ENCODE data around the gene WNT6. TPM values are rescaled to one million over a fixed set of nuclear protein-coding genes. Genes with fewer than 3 reads are reported as not detected.

Gene WNT6
- total and polyA plus RNA-seq, 12 donors = 0.15 to 3.0 (median 0.75) TPM

DNA sequence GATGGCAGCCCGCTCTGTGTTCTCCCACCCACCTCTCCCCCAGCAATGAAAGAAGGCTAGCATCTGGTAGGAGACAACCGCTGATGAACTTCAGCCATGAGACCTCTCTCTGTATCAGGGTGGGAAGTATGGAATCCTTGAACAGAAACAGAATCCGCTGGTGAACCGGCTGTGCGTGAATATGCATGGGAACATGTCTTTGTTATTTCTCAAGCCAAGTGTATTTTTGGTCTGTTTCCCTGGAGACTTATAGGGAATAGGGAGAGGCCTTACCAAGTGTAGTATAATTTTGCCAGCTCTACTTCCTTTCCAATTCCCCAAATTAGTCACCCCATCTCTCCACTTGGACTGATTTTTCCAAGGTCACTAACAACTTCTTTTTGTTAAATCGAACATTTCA lies 51.1 kb downstream of the WNT6 start:
- H3K4me3 ChIP-seq = no peak overlapping the region
- WGBS, 2 donors = 83% methylated on average over 6 of the region's 6 CpGs
- no peaks in the 10 kb centered on the region for H3K36me3 ChIP-seq
- TF ChIP-seq, protein P1, sequence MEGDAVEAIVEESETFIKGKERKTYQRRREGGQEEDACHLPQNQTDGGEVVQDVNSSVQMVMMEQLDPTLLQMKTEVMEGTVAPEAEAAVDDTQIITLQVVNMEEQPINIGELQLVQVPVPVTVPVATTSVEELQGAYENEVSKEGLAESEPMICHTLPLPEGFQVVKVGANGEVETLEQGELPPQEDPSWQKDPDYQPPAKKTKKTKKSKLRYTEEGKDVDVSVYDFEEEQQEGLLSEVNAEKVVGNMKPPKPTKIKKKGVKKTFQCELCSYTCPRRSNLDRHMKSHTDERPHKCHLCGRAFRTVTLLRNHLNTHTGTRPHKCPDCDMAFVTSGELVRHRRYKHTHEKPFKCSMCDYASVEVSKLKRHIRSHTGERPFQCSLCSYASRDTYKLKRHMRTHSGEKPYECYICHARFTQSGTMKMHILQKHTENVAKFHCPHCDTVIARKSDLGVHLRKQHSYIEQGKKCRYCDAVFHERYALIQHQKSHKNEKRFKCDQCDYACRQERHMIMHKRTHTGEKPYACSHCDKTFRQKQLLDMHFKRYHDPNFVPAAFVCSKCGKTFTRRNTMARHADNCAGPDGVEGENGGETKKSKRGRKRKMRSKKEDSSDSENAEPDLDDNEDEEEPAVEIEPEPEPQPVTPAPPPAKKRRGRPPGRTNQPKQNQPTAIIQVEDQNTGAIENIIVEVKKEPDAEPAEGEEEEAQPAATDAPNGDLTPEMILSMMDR (IDR thresholded peaks at IDR 0.05) = no peak
- no peak for ATAC-seq
- H3K4me1 ChIP-seq = peaks cover 0 to 15% (median 13%) of the 10 kb centered on the region in 9 donors
- intact Hi-C loops (cut with DNase I) = no loop called here
- H3K27ac ChIP-seq = no peak overlapping the region
- no peak for DNase-seq
- H3K27me3 ChIP-seq = peaks cover 0 to 40% (median 16%) of the 10 kb centered on the region in 7 donors
- no peaks in the 10 kb centered on the region for H3K9me3 ChIP-seq

DNA sequence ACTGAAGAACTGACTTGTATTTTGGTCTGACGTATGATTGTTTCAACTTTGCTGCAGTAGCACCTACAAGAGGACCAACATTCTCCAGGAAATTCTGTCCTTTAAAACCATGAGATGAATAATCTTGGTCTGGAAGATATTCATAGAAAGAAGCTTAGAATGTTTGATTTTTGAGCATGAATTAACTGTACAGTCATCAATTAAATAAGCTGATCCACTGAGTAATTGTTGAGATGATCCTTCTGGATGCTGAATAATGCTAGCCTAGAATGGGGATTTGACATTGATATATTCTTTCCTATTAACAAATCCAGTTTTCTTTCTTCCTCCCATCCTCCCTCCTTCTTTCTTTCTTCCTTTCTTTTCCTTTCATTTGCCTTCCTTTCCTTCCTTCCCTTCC lies 60.9 kb downstream of the WNT6 start:
- WGBS, 2 donors = 84 to 88% methylated on average over 1 of the region's 1 CpG
- peaks cover 0 to 89% (median 62%) of the 10 kb centered on the region in 7 donors for H3K27me3 ChIP-seq
- ATAC-seq = no peak

More for the DNA sequence above, 60.9 kb downstream of the WNT6 start:
- Histone ChIP-seq H3K27ac (no peak overlapping the region), H3K9me3 (peaks cover 0 to 14% (median 0%) of the 10 kb centered on the region in 11 donors), H3K36me3 (no peaks in the 10 kb centered on the region), H3K4me1 (no peaks in the 10 kb centered on the region), H3K4me3 (no peak overlapping the region)
- DNase-seq = no peak
- TF ChIP-seq, protein P1 (IDR thresholded peaks at IDR 0.05) = no peak
- intact Hi-C loops (cut with DNase I) = no loop called here

Small RNA genes within 50 kb of the gene (microRNA-seq; reads per million reads assigned to microRNA genes)
- 0 reads per million in 2 donors for gene MIR9500

Other genes with a start within 250 kb of the WNT6 start
- gene ZNF142, start 200.2 kb upstream of the WNT6 start, total RNA-seq = 10 to 100 TPM; 17.9 to 29.5 (median 22.9) TPM
- 10 to 100 TPM in 1 of 2 donors, 1 to 10 TPM in 1; 4.4 to 10.2 TPM for gene ZNF142, start 200.2 kb upstream of the WNT6 start, polyA plus RNA-seq
- gene BCS1L, start 200.1 kb upstream of the WNT6 start, total RNA-seq = 10 to 100 TPM; 34.8 to 53.8 (median 44.6) TPM
- 10 to 100 TPM; 52.8 to 84.2 TPM for gene BCS1L, start 200.1 kb upstream of the WNT6 start, polyA plus RNA-seq
- 10 to 100 TPM; 13.5 to 20.3 (median 16.3) TPM for gene RNF25, start 187.8 kb upstream of the WNT6 start, total RNA-seq
- gene RNF25, start 187.8 kb upstream of the WNT6 start, polyA plus RNA-seq = 10 to 100 TPM; 18.1 to 25.4 TPM
- 10 to 100 TPM in 1 of 10 donors, 1 to 10 TPM in 9; 4.2 to 16.0 (median 6.5) TPM for gene STK36, start 187.7 kb upstream of the WNT6 start, total RNA-seq
- gene STK36, start 187.7 kb upstream of the WNT6 start, polyA plus RNA-seq = 10 to 100 TPM in 1 of 2 donors, 1 to 10 TPM in 1; 7.5 to 18.8 TPM
- 1 to 10 TPM; 4.3 to 8.2 (median 6.4) TPM for gene TTLL4, start 149.0 kb upstream of the WNT6 start, total RNA-seq
- gene TTLL4, start 149.0 kb upstream of the WNT6 start, polyA plus RNA-seq = 10 to 100 TPM in 1 of 2 donors, 1 to 10 TPM in 1; 7.3 to 10.3 TPM
- gene CYP27A1, start 77.7 kb upstream of the WNT6 start, total RNA-seq = 10 to 100 TPM in 2 of 10 donors, 1 to 10 TPM in 8; 3.7 to 12.8 (median 7.1) TPM
- 1 to 10 TPM; 8.9 to 9.1 TPM for gene CYP27A1, start 77.7 kb upstream of the WNT6 start, polyA plus RNA-seq
- under 1 TPM in 3 of 10 donors, not detected in 7; 0.09 to 0.19 (median 0.15) TPM for gene PRKAG3, start 28.0 kb upstream of the WNT6 start, total RNA-seq
- gene PRKAG3, start 28.0 kb upstream of the WNT6 start, polyA plus RNA-seq = under 1 TPM in 1 of 2 donors, not detected in 1; 0.03 TPM
- gene WNT10A, start 21.0 kb downstream of the WNT6 start, total RNA-seq = under 1 TPM in 2 of 10 donors, not detected in 8; 0.28 to 0.56 TPM
- under 1 TPM; 0.01 to 0.07 TPM for gene WNT10A, start 21.0 kb downstream of the WNT6 start, polyA plus RNA-seq
- gene CDK5R2, start 99.9 kb downstream of the WNT6 start, total RNA-seq = under 1 TPM in 1 of 10 donors, not detected in 9; 0.09 TPM
- not detected for gene CDK5R2, start 99.9 kb downstream of the WNT6 start, polyA plus RNA-seq
- not detected for gene FEV, start 125.4 kb downstream of the WNT6 start, total RNA-seq
- not detected for gene FEV, start 125.4 kb downstream of the WNT6 start, polyA plus RNA-seq
- gene CRYBA2, start 133.6 kb downstream of the WNT6 start, total RNA-seq = not detected
- gene CRYBA2, start 133.6 kb downstream of the WNT6 start, polyA plus RNA-seq = not detected
- gene CFAP65, start 181.7 kb downstream of the WNT6 start, total RNA-seq = not detected
- not detected for gene CFAP65, start 181.7 kb downstream of the WNT6 start, polyA plus RNA-seq
- under 1 TPM in 1 of 10 donors, not detected in 9; 0.16 TPM for gene IHH, start 201.1 kb downstream of the WNT6 start, total RNA-seq
- gene IHH, start 201.1 kb downstream of the WNT6 start, polyA plus RNA-seq = under 1 TPM in 1 of 2 donors, not detected in 1; 0.03 TPM

Measured in heart right ventricle (tissue), 16 donors.